H9 (cell line): Measurements from ENCODE around the gene RASSF7. TPM values are rescaled to one million over a fixed set of nuclear protein-coding genes. Genes with fewer than 3 reads are reported as not detected.
A peak's percentile ranks its signal among the peaks of the same experiment; 100 is the strongest.

Source experiments
- DNase-seq: peaks from one replicate; pipeline ENCODE4 v3.0.0-alpha.2; 2017
- H2AFZ ChIP-seq: one replicate; pipeline ENCODE4 v1.6.1; 2013; ENCODE audit warnings: mild to moderate bottlenecking, low read length, control low read depth, moderate library complexity
- H2AK5ac ChIP-seq: 2 replicates; pipeline ENCODE4 v1.6.1; 2013; ENCODE audit warnings: low read length, control low read depth, mixed read lengths; ENCODE audit not compliant: insufficient read length
- H2BK120ac ChIP-seq: one replicate; pipeline ENCODE4 v1.6.1; 2013; ENCODE audit warnings: low read depth, mild to moderate bottlenecking, low read length, control low read depth, inconsistent platforms; ENCODE audit not compliant: poor library complexity, severe bottlenecking
- H2BK12ac ChIP-seq: 2 replicates; pipeline ENCODE4 v1.6.1; 2013; ENCODE audit warnings: low read length, control low read depth, mixed read lengths, low read depth; ENCODE audit not compliant: insufficient read length
- H2BK15ac ChIP-seq: 2 replicates; pipeline ENCODE4 v1.6.1; 2013; ENCODE audit warnings: low read depth, low read length, control low read depth
- H2BK20ac ChIP-seq: one replicate; pipeline ENCODE4 v1.6.1; 2013; ENCODE audit warnings: low read depth, mild to moderate bottlenecking, low read length, control low read depth, inconsistent platforms; ENCODE audit not compliant: poor library complexity, severe bottlenecking
- H2BK5ac ChIP-seq: 2 replicates; pipeline ENCODE4 v1.6.1; 2013; ENCODE audit warnings: low read length, control low read depth, mixed read lengths; ENCODE audit not compliant: insufficient read length
- H3K14ac ChIP-seq: 2 replicates; pipeline ENCODE4 v1.6.1; 2013; ENCODE audit warnings: low read length, control low read depth; ENCODE audit not compliant: insufficient read depth
- H3K18ac ChIP-seq: 2 replicates; pipeline ENCODE4 v1.6.1; 2013; ENCODE audit warnings: low read depth, mild to moderate bottlenecking, mixed read lengths, low read length, control low read depth; ENCODE audit not compliant: insufficient read length
- H3K23ac ChIP-seq: 2 replicates; pipeline ENCODE4 v1.6.1; 2013; ENCODE audit warnings: low read length, control low read depth, mixed read lengths, low read depth; ENCODE audit not compliant: insufficient read length
- H3K23me2 ChIP-seq: 2 replicates; pipeline ENCODE4 v1.6.1; 2013; ENCODE audit warnings: low read depth, mild to moderate bottlenecking, mixed read lengths, low read length, control low read depth; ENCODE audit not compliant: insufficient read length, poor library complexity, severe bottlenecking
- H3K27ac ChIP-seq: 2 replicates; pipeline ENCODE4 v1.5.1; 2013; ENCODE audit warnings: low read length, control low read depth, mixed read lengths, low read depth; ENCODE audit not compliant: insufficient read length
- H3K27me3 ChIP-seq: 2 replicates; pipeline ENCODE4 v1.6.1; 2013; ENCODE audit warnings: low read length, control low read depth, inconsistent platforms; ENCODE audit not compliant: insufficient read depth
- H3K4ac ChIP-seq: 2 replicates; pipeline ENCODE4 v1.6.1; 2013; ENCODE audit warnings: low read depth, mild to moderate bottlenecking, control low read depth, inconsistent platforms, low read length, moderate library complexity
- H3K4me1 ChIP-seq: 2 replicates; pipeline ENCODE4 v1.6.1; 2013; ENCODE audit warnings: low read length, control low read depth, inconsistent platforms; ENCODE audit not compliant: insufficient read depth
- H3K4me2 ChIP-seq: 2 replicates; pipeline ENCODE4 v1.6.1; 2013; ENCODE audit warnings: low read length, control low read depth, mixed read lengths; ENCODE audit not compliant: insufficient read length, insufficient read depth
- H3K56ac ChIP-seq: 2 replicates; pipeline ENCODE4 v1.6.1; 2013; ENCODE audit warnings: low read depth, mild to moderate bottlenecking, mixed read lengths, low read length, control low read depth; ENCODE audit not compliant: insufficient read length
- H3K79me1 ChIP-seq: 2 replicates; pipeline ENCODE4 v1.6.1; 2013; ENCODE audit warnings: low read depth, mild to moderate bottlenecking, moderate library complexity, low read length, control low read depth, inconsistent platforms; ENCODE audit not compliant: insufficient read depth, poor library complexity, severe bottlenecking
- H3K79me2 ChIP-seq: 2 replicates; pipeline ENCODE4 v1.6.1; 2013; ENCODE audit warnings: low read length, control low read depth, inconsistent platforms; ENCODE audit not compliant: insufficient read depth
- H3K9ac ChIP-seq: 2 replicates; pipeline ENCODE4 v1.6.1; 2013; ENCODE audit warnings: low read length, control low read depth, mixed read lengths; ENCODE audit not compliant: insufficient read length; ENCODE audit errors: extremely low read depth
- H3K9me3 ChIP-seq: one replicate; pipeline ENCODE4 v1.6.1; 2013; ENCODE audit warnings: low read depth, low read length, inconsistent platforms; ENCODE audit not compliant: control insufficient read depth
- H3T11ph ChIP-seq: one replicate; pipeline ENCODE4 v1.6.1; 2013; ENCODE audit warnings: mild to moderate bottlenecking, low read length, control low read depth, inconsistent platforms
- H4K20me1 ChIP-seq: one replicate; pipeline ENCODE4 v1.6.1; 2013; ENCODE audit not compliant: control insufficient read depth, insufficient read length, insufficient read depth
- H4K5ac ChIP-seq: 2 replicates; pipeline ENCODE4 v1.6.1; 2013; ENCODE audit warnings: low read depth, mild to moderate bottlenecking, mixed read lengths, low read length, control low read depth; ENCODE audit not compliant: insufficient read length
- H4K8ac ChIP-seq: replicated peaks from 2 replicates; pipeline ENCODE4 v1.6.1; 2013; ENCODE audit warnings: low read length, control low read depth, mixed read lengths, low read depth; ENCODE audit not compliant: insufficient read length
- H4K91ac ChIP-seq: 2 replicates; pipeline ENCODE4 v1.6.1; 2013; ENCODE audit warnings: low read depth, mild to moderate bottlenecking, moderate library complexity, mixed read lengths, low read length, control low read depth; ENCODE audit not compliant: insufficient read length
- H3K27ac Mint-ChIP-seq, 3 experiments: 2 replicates in 2 of 3; 3 replicates in 1 of 3; pipeline ENCODE4 v1.8.0; 2020 to 2021; ENCODE audit warnings: mixed read lengths in 3 of 3, mild to moderate bottlenecking in 1 of 3, moderate library complexity in 1 of 3
- H3K27me3 Mint-ChIP-seq: 2 replicates; pipeline ENCODE4 v1.8.0; 2021; ENCODE audit warnings: low read depth, mild to moderate bottlenecking, moderate library complexity, mixed read lengths
- H3K36me3 Mint-ChIP-seq, 3 experiments: 2 replicates in 2 of 3; 3 replicates in 1 of 3; pipeline ENCODE4 v1.8.0; 2020 to 2021; ENCODE audit warnings: low read depth in 3 of 3, mixed read lengths in 3 of 3; ENCODE audit not compliant: insufficient read depth in 1 of 3
- H3K4me1 Mint-ChIP-seq, 2 experiments: 2 replicates each; pipeline ENCODE4 v1.8.0; 2020; ENCODE audit warnings: mixed read lengths in 2 of 2
- H3K4me3 Mint-ChIP-seq, 2 experiments: 2 replicates in 1 of 2; 3 replicates in 1 of 2; pipeline ENCODE4 v1.8.0; 2020 to 2021; ENCODE audit warnings: mild to moderate bottlenecking in 2 of 2, mixed read lengths in 2 of 2, moderate library complexity in 1 of 2
- H3K9me3 Mint-ChIP-seq, 2 experiments: 2 replicates in 1 of 2; 3 replicates in 1 of 2; pipeline ENCODE4 v1.8.0; 2020; ENCODE audit warnings: mild to moderate bottlenecking in 2 of 2, mixed read lengths in 2 of 2, moderate library complexity in 1 of 2
- WGBS: extraction: QIAGEN DNeasy Blood & Tissue Kit; methylation state at CpG from one replicate; pipeline ENCODE4 v1.1.7; 2013; ENCODE audit warnings: missing lambda C conversion rate, low lambda C conversion rate, mixed read lengths; ENCODE audit not compliant: insufficient read length; ENCODE audit errors: extremely low coverage; 5-methylcytosine and 5-hydroxymethylcytosine counted together
- total RNA-seq: library from RNA; stranded (reverse); gene quantifications from 2 replicates; pipeline ENCODE4 v1.2.1, GENCODE V29; 2021
- TF ChIP-seq, protein P1 (sequence below): fragments of 200-600 bp; sonication (generic); conservative IDR thresholded peaks from 3 replicates; pipeline ENCODE4 v1.8.0; 2021; ENCODE audit warnings: antibody characterized with exemption, mild to moderate bottlenecking

RASSF7 gene
- total RNA-seq, 1 experiment from 2014 or later: 26.3 TPM

GRCh38 chr11:612201-612960 is 51.6 kb downstream of the RASSF7 start:
- Histone ChIP-seq H3T11ph (no peak overlapping the region), H3K4me2 (no peak overlapping the region), H3K79me1 (no peaks in the 10 kb centered on the region), H2BK20ac (no peak overlapping the region), H3K56ac (no peak overlapping the region), H3K9me3 (no peaks in the 10 kb centered on the region), H4K8ac (no peak overlapping the region), H2BK12ac (no peak overlapping the region), H3K23ac (no peak overlapping the region), H3K4ac (no peak overlapping the region), H4K5ac (no peak overlapping the region), H3K18ac (no peak overlapping the region), H2BK120ac (no peak overlapping the region), H4K20me1 (no peaks in the 10 kb centered on the region), H2AFZ (no peak overlapping the region), H3K4me1 (no peaks in the 10 kb centered on the region), H3K27ac (no peak overlapping the region), H3K27me3 (no peaks in the 10 kb centered on the region), H2BK15ac (no peak overlapping the region), H4K91ac (no peak overlapping the region), H3K14ac (no peak overlapping the region), H3K9ac (no peak overlapping the region), H2AK5ac (no peak overlapping the region), H3K23me2 (peaks cover 4% of the 10 kb centered on the region), H2BK5ac (no peak overlapping the region), H3K79me2 (no peaks in the 10 kb centered on the region)
- Mint-ChIP-seq H3K4me1 (peaks cover 4 to 6% of the 10 kb centered on the region in 2 experiments; a peak in 3 of 4 replicates), H3K9me3 (no peaks in the 10 kb centered on the region), H3K27me3 (no peaks in the 10 kb centered on the region), H3K36me3 (peaks cover 10 to 42% (median 41%) of the 10 kb centered on the region in 3 experiments; a peak in 6 of 7 replicates), H3K27ac (peak overlapping the region in 2 of 3 experiments; percentile 71 to 90; a peak in 5 of 7 replicates), H3K4me3 (peak overlapping the region in 1 of 2 experiments; percentile 52; a peak in 1 of 5 replicates)
- DNase-seq: peak; percentile 68
- TF ChIP-seq, protein P1, sequence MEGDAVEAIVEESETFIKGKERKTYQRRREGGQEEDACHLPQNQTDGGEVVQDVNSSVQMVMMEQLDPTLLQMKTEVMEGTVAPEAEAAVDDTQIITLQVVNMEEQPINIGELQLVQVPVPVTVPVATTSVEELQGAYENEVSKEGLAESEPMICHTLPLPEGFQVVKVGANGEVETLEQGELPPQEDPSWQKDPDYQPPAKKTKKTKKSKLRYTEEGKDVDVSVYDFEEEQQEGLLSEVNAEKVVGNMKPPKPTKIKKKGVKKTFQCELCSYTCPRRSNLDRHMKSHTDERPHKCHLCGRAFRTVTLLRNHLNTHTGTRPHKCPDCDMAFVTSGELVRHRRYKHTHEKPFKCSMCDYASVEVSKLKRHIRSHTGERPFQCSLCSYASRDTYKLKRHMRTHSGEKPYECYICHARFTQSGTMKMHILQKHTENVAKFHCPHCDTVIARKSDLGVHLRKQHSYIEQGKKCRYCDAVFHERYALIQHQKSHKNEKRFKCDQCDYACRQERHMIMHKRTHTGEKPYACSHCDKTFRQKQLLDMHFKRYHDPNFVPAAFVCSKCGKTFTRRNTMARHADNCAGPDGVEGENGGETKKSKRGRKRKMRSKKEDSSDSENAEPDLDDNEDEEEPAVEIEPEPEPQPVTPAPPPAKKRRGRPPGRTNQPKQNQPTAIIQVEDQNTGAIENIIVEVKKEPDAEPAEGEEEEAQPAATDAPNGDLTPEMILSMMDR: peak; percentile 49
- no CpG with 5 or more reads among the region's 27 CpGs for WGBS
